ENCODE data around the gene CCDC187. TPM values are rescaled to one million over a fixed set of nuclear protein-coding genes. Genes with fewer than 3 reads are reported as not detected.

Gene CCDC187
- total and polyA plus RNA-seq, 3 donors from 2014 or later, result 13.8 to 61.5 (median 33.4) TPM

DNA sequence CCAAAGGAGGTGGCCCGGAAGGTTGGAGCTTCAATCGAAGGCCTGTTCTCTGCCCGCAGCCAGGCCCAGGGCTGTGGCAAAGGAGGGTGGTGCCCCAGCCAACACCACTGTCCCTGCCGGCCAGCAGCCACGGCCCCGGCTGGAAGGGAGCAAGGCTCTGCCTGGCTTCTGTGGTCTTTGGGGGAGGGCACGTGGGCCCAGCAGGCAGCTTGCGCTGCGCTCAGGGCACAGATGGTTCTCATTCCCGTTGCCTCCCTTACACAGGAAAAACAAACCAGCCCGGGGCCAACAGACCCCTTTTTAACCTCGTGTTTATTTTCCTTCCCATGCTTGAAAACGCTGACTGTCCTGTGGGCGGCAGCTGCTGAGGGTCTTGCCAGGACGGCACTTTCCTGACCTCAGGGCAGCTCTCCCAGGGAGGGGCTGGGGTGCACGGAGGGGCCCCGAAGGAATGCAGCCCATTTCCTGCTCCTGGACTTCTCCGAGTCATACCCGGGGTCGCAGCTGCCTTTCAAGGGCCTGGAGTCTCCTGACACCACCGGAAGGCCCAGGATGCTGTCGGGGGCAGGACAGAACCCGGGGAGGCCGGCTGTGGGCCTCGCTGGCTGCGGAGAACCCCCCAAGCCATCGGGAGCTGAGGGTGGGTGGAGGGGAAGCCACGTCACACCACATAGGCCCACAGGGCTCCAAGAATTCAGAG is 22.3 kb upstream of the CCDC187 start:
- intact Hi-C loops (cut with DNase I; ENCODE audit: low total_unique reads), result no loop called here
- Histone ChIP-seq H3K27me3 (no peaks in the 10 kb centered on the region), H3K9me3 (no peaks in the 10 kb centered on the region), H3K4me1 (peaks cover 34% of the 10 kb centered on the region), H3K27ac (peak overlapping the region; percentile 82 to 86), H3K36me3 (ENCODE audit: low read depth, missing control alignments) (no peaks in the 10 kb centered on the region), H3K4me3 (no peak overlapping the region)
- 32 to 35% methylated on average over 13 to 28 of the region's 28 CpGs for WGBS, 2 donors
- no peak for TF ChIP-seq CTCF (IDR thresholded peaks at IDR 0.05)
- TF ChIP-seq POLR2A (IDR thresholded peaks at IDR 0.05), result no peak
- DNase-seq, result peak; percentile 53

- no peaks in the 10 kb centered on the region for H3K27me3 ChIP-seq
- peaks cover 31% of the 10 kb centered on the region for H3K4me1 ChIP-seq
- TF ChIP-seq POLR2A (IDR thresholded peaks at IDR 0.05) (no peak), CTCF (IDR thresholded peaks at IDR 0.05) (no peak)
- intact Hi-C loops (cut with DNase I; ENCODE audit: low total_unique reads), result no loop called here
- DNase-seq, result no peak
- H3K9me3 ChIP-seq, result no peaks in the 10 kb centered on the region
- H3K36me3 ChIP-seq (ENCODE audit: low read depth, missing control alignments), result no peaks in the 10 kb centered on the region
- H3K4me3 ChIP-seq, result no peak overlapping the region
- 93 to 98% methylated on average over 7 to 13 of the region's 13 CpGs for WGBS, 2 donors
- peak overlapping the region in 1 of 2 donors; percentile 86 for H3K27ac ChIP-seq
Observed at GRCh38 chr9:136325358-136325757, 21.5 kb upstream of the CCDC187 start.

GRCh38 chr9:136324501-136325300 is 20.8 kb upstream of the CCDC187 start:
- Histone ChIP-seq H3K27ac (peak overlapping the region; percentile 31 to 45), H3K9me3 (no peaks in the 10 kb centered on the region), H3K36me3 (ENCODE audit: low read depth, missing control alignments) (no peaks in the 10 kb centered on the region), H3K4me1 (peaks cover 29% of the 10 kb centered on the region), H3K4me3 (no peak overlapping the region), H3K27me3 (no peaks in the 10 kb centered on the region)
- 77 to 97% methylated on average over 6 to 24 of the region's 24 CpGs for WGBS, 2 donors
- TF ChIP-seq POLR2A (IDR thresholded peaks at IDR 0.05) (no peak), CTCF (IDR thresholded peaks at IDR 0.05) (no peak)
- intact Hi-C loops (cut with DNase I; ENCODE audit: low total_unique reads), result no loop called here
- no peak for DNase-seq

DNA sequence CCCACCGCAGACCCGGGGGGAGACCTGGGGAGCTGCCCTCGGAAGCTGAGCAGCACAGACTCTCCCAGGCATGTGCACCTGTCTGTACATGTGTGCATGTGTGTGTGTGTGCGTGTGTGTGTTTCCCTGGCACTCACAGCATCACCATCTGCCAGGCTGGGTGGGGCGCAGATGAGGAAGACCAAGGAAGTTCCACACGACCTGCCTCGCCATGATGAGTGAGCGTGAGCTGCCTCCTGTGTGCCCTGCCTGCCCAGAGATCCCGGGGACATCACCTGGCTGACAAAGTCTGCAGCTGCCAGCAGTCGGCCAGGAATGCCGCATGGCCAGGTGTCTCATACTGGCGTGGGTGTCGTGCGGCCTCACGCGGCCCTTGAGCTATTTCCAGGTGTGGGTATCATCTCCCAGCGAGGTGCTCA is 19.5 kb upstream of the CCDC187 start:
- H3K27ac ChIP-seq, result no peak overlapping the region
- TF ChIP-seq POLR2A (IDR thresholded peaks at IDR 0.05) (no peak), CTCF (IDR thresholded peaks at IDR 0.05) (no peak)
- no peaks in the 10 kb centered on the region for H3K27me3 ChIP-seq
- H3K4me1 ChIP-seq, result peaks cover 25% of the 10 kb centered on the region
- no peak for DNase-seq
- 69 to 89% methylated on average over 3 to 17 of the region's 17 CpGs for whole genome bisulfite sequencing, 2 donors
- no peaks in the 10 kb centered on the region for H3K9me3 ChIP-seq
- H3K36me3 ChIP-seq (ENCODE audit: low read depth, missing control alignments), result no peaks in the 10 kb centered on the region
- no peak overlapping the region for H3K4me3 ChIP-seq
- intact Hi-C loops (cut with DNase I; ENCODE audit: low total_unique reads), result no loop called here
